Skin of body (tissue), 2 donors: Measurements from ENCODE around the gene FGL2. TPM values are rescaled to one million over a fixed set of nuclear protein-coding genes. Genes with fewer than 3 reads are reported as not detected.
"Not testable (repeated sequence)": the region's sequence is repeated elsewhere in the genome, so short reads cannot be mapped to it uniquely, and the experiment has no call there.

ENCODE experiments used
- DNase-seq: peaks from one replicate; lab custom pipeline; 2025; lab: John Stamatoyannopoulos, UW
- total RNA-seq: library from RNA; depleted of rRNA; stranded (reverse); fragments of >200 nt; gene quantifications from one replicate; pipeline ENCODE4 v1.2.3, GENCODE V29; 2014

FGL2 gene
- total RNA-seq, 1 donor from 2014 or later, result 29.5 TPM

- no peak for DNase-seq
These were observed 16.7 kb upstream of the FGL2 start for GRCh38 chr7:77216181-77216845.

- DNase-seq, result no peak
These were observed 10.0 kb upstream of the FGL2 start for GRCh38 chr7:77209479-77210139.

GRCh38 chr7:77208416-77208815 lies 8.8 kb upstream of the FGL2 start:
- DNase-seq, result no peak

- no peak for DNase-seq
These were observed 6.1 kb upstream of the FGL2 start for GRCh38 chr7:77205706-77206105.

- DNase-seq, result peak; percentile 9
These were observed 2.9 kb upstream of the FGL2 start for GRCh38 chr7:77202481-77202976.

GRCh38 chr7:77200542-77200941 lies 923 bp upstream of the FGL2 start:
- DNase-seq, result no peak

- DNase-seq, result no peak
These were observed 2.5 kb downstream of the FGL2 start for GRCh38 chr7:77197141-77197540.

- no peak for DNase-seq
These were observed 10.7 kb downstream of the FGL2 start for GRCh38 chr7:77188731-77189437.

GRCh38 chr7:77185866-77186265 lies 13.8 kb downstream of the FGL2 start:
- DNase-seq, result no peak

GRCh38 chr7:77184990-77185389 lies 14.6 kb downstream of the FGL2 start:
- peak; percentile 26 for DNase-seq

- DNase-seq, result no peak
These were observed 15.2 kb downstream of the FGL2 start for GRCh38 chr7:77184463-77184862.

GRCh38 chr7:77182261-77182660 lies 17.4 kb downstream of the FGL2 start:
- DNase-seq, result no peak

- no peak for DNase-seq
These were observed 17.9 kb downstream of the FGL2 start for GRCh38 chr7:77181734-77182133.

- no peak for DNase-seq
These were observed 18.5 kb downstream of the FGL2 start for GRCh38 chr7:77181015-77181595.

GRCh38 chr7:77178024-77178423 lies 21.6 kb downstream of the FGL2 start:
- DNase-seq, result not testable (repeated sequence)

- DNase-seq, result not testable (repeated sequence)
These were observed 22.2 kb downstream of the FGL2 start for GRCh38 chr7:77177321-77177904.

GRCh38 chr7:77175274-77175800 lies 24.3 kb downstream of the FGL2 start:
- not testable (repeated sequence) for DNase-seq

- DNase-seq, result not testable (repeated sequence)
These were observed 25.2 kb downstream of the FGL2 start for GRCh38 chr7:77174418-77174817.

- not testable (repeated sequence) for DNase-seq
These were observed 27.0 kb downstream of the FGL2 start for GRCh38 chr7:77172437-77173172.

GRCh38 chr7:77171073-77171472 lies 28.5 kb downstream of the FGL2 start:
- not testable (repeated sequence) for DNase-seq

- no peak for DNase-seq
These were observed 42.2 kb downstream of the FGL2 start for GRCh38 chr7:77157446-77157845.
